Measurements from ENCODE around the gene C3orf33. TPM values are rescaled to one million over a fixed set of nuclear protein-coding genes. Genes with fewer than 3 reads are reported as not detected.
A peak's percentile ranks its signal among the peaks of the same experiment; 100 is the strongest.

Gene C3orf33
- total RNA-seq, 1 donor from 2014 or later: 5.1 TPM

- DNase-seq (ENCODE audit: low spot score): no peak
These were observed 63.6 kb downstream of the C3orf33 start for GRCh38 chr3:155742349-155742965.

- no peak for DNase-seq (ENCODE audit: low spot score)
These were observed 64.5 kb downstream of the C3orf33 start for GRCh38 chr3:155741603-155742002.

- DNase-seq (ENCODE audit: low spot score): no peak
These were observed 65.0 kb downstream of the C3orf33 start for GRCh38 chr3:155741101-155741500.

GRCh38 chr3:155739154-155739553, 66.9 kb downstream of the C3orf33 start:
- no peak for DNase-seq (ENCODE audit: low spot score)

- no peak for DNase-seq (ENCODE audit: low spot score)
These were observed 67.5 kb downstream of the C3orf33 start for GRCh38 chr3:155738580-155739076.

GRCh38 chr3:155737844-155738460, 68.1 kb downstream of the C3orf33 start:
- DNase-seq (ENCODE audit: low spot score): peak; percentile 64

- DNase-seq (ENCODE audit: low spot score): no peak
These were observed 69.7 kb downstream of the C3orf33 start for GRCh38 chr3:155736381-155736780.

GRCh38 chr3:155730843-155731242, 75.2 kb downstream of the C3orf33 start:
- no peak for DNase-seq (ENCODE audit: low spot score)

GRCh38 chr3:155727836-155728235, 78.2 kb downstream of the C3orf33 start:
- no peak for DNase-seq (ENCODE audit: low spot score)

GRCh38 chr3:155714295-155714718, 91.8 kb downstream of the C3orf33 start:
- no peak for DNase-seq (ENCODE audit: low spot score)

Other genes with a start within 250 kb of the C3orf33 start
- gene PLCH1, start 61.2 kb downstream of the C3orf33 start, total RNA-seq: 7.8 TPM
- 39.5 TPM for gene SLC33A1, start 48.1 kb upstream of the C3orf33 start, total RNA-seq
- gene GMPS, start 64.4 kb upstream of the C3orf33 start, total RNA-seq: 49.4 TPM

All from ureter (tissue), 1 donor.